IPS-11a (cell line): ENCODE data around the gene BCAN.
"Not testable (repeated sequence)": the region's sequence is repeated elsewhere in the genome, so short reads cannot be mapped to it uniquely, and the experiment has no call there.

ENCODE experiments used
- H3K4me3 ChIP-seq: one replicate; pipeline ENCODE4 v1.5.1; 2013; ENCODE audit warnings: low read depth, low read length, control low read depth

BCAN gene

GRCh38 chr1:156641761-156642264 is at the start of gene BCAN:
Gene BCAN (plus strand): TSS chr1:156642117. CDS start chr1:156646055, 3,938 bp downstream.
- peak within 1 kb of the TSS; percentile 47 for H3K4me3 ChIP-seq

GRCh38 chr1:156592158-156592909 is 49.6 kb upstream of the BCAN start:
- H3K4me3 ChIP-seq: peak overlapping the region; percentile 80

- H3K4me3 ChIP-seq: no peak overlapping the region
Observed at GRCh38 chr1:156592910-156593660, 48.8 kb upstream of the BCAN start.

- H3K4me3 ChIP-seq: no peak overlapping the region
Observed at GRCh38 chr1:156593661-156593989, 48.3 kb upstream of the BCAN start.

GRCh38 chr1:156594190-156594589 is 47.7 kb upstream of the BCAN start:
- no peak overlapping the region for H3K4me3 ChIP-seq

- H3K4me3 ChIP-seq: no peak overlapping the region
Observed at GRCh38 chr1:156595016-156595415, 46.9 kb upstream of the BCAN start.

- no peak overlapping the region for H3K4me3 ChIP-seq
Observed at GRCh38 chr1:156596426-156596825, 45.5 kb upstream of the BCAN start.

- H3K4me3 ChIP-seq: no peak overlapping the region
Observed at GRCh38 chr1:156598125-156598524, 43.8 kb upstream of the BCAN start.

- no peak overlapping the region for H3K4me3 ChIP-seq
Observed at GRCh38 chr1:156598731-156599432, 43.0 kb upstream of the BCAN start.

- H3K4me3 ChIP-seq: no peak overlapping the region
Observed at GRCh38 chr1:156599811-156600210, 42.1 kb upstream of the BCAN start.

- H3K4me3 ChIP-seq: peak overlapping the region; percentile 90
Observed at GRCh38 chr1:156600733-156601121, 41.2 kb upstream of the BCAN start.

GRCh38 chr1:156601122-156601830 is 40.6 kb upstream of the BCAN start, which contains the start of gene GPATCH4:
Gene GPATCH4 (minus strand): TSS chr1:156601479.
- H3K4me3 ChIP-seq: peak within 1 kb of the TSS; percentile 90

- peak overlapping the region; percentile 90 for H3K4me3 ChIP-seq
Observed at GRCh38 chr1:156601892-156602291, 40.0 kb upstream of the BCAN start.

- H3K4me3 ChIP-seq: no peak overlapping the region
Observed at GRCh38 chr1:156602557-156602993, 39.3 kb upstream of the BCAN start.

GRCh38 chr1:156607344-156607743 is 34.6 kb upstream of the BCAN start:
- not testable (repeated sequence) for H3K4me3 ChIP-seq

GRCh38 chr1:156608036-156608674 is 33.8 kb upstream of the BCAN start:
- H3K4me3 ChIP-seq: no peak overlapping the region

- no peak overlapping the region for H3K4me3 ChIP-seq
Observed at GRCh38 chr1:156608981-156609380, 32.9 kb upstream of the BCAN start.

GRCh38 chr1:156610072-156610471 is 31.8 kb upstream of the BCAN start:
- not testable (repeated sequence) for H3K4me3 ChIP-seq

GRCh38 chr1:156612666-156613065 is 29.3 kb upstream of the BCAN start:
- no peak overlapping the region for H3K4me3 ChIP-seq

GRCh38 chr1:156615946-156616345 is 26.0 kb upstream of the BCAN start:
- H3K4me3 ChIP-seq: no peak overlapping the region
